Eye (tissue), 1 donor: Measurements from ENCODE around the gene UBE2N.
A peak's percentile ranks its signal among the peaks of the same experiment; 100 is the strongest.
"Not testable (repeated sequence)": the region's sequence is repeated elsewhere in the genome, so short reads cannot be mapped to it uniquely, and the experiment has no call there.

Experiments used
- DNase-seq: peaks from one replicate; pipeline ENCODE4 v3.0.0-alpha.2; 2015

The UBE2N gene

GRCh38 chr12:93442411-93443340, 929 bp upstream of the UBE2N start:
- DNase-seq = no peak

- DNase-seq = peak; percentile 68
Observed at GRCh38 chr12:93441081-93441616, 598 bp downstream of the UBE2N start.

GRCh38 chr12:93440043-93440835, 1.5 kb downstream of the UBE2N start:
- DNase-seq = no peak

GRCh38 chr12:93438266-93439050, 3.3 kb downstream of the UBE2N start:
- DNase-seq = no peak

- DNase-seq = no peak
Observed at GRCh38 chr12:93434256-93434865, 7.4 kb downstream of the UBE2N start.

- DNase-seq = not testable (repeated sequence)
Observed at GRCh38 chr12:93432031-93432430, 9.7 kb downstream of the UBE2N start.

GRCh38 chr12:93430280-93430679, 11.5 kb downstream of the UBE2N start:
- no peak for DNase-seq

GRCh38 chr12:93429852-93430251, 11.9 kb downstream of the UBE2N start:
- DNase-seq = no peak

- no peak for DNase-seq
Observed at GRCh38 chr12:93429448-93429847, 12.3 kb downstream of the UBE2N start.

GRCh38 chr12:93427779-93428564, 13.8 kb downstream of the UBE2N start:
- no peak for DNase-seq

GRCh38 chr12:93426412-93426805, 15.3 kb downstream of the UBE2N start:
- DNase-seq = no peak

GRCh38 chr12:93425736-93426411, 15.9 kb downstream of the UBE2N start:
- DNase-seq = no peak

GRCh38 chr12:93422050-93422449, 19.7 kb downstream of the UBE2N start:
- no peak for DNase-seq

GRCh38 chr12:93419388-93420034, 22.2 kb downstream of the UBE2N start:
- DNase-seq = peak; percentile 72

GRCh38 chr12:93417967-93418480, 23.7 kb downstream of the UBE2N start:
- DNase-seq = no peak

- no peak for DNase-seq
Observed at GRCh38 chr12:93415723-93416464, 25.9 kb downstream of the UBE2N start.

- DNase-seq = no peak
Observed at GRCh38 chr12:93413064-93413463, 28.7 kb downstream of the UBE2N start.

GRCh38 chr12:93412396-93412795, 29.4 kb downstream of the UBE2N start:
- not testable (repeated sequence) for DNase-seq

- not testable (repeated sequence) for DNase-seq
Observed at GRCh38 chr12:93411060-93411459, 30.7 kb downstream of the UBE2N start.
